Measurements from ENCODE around the gene CHFR. TPM values are rescaled to one million over a fixed set of nuclear protein-coding genes. Genes with fewer than 3 reads are reported as not detected.

CHFR gene
- total RNA-seq, 1 experiment from 2014 or later, result 53.3 TPM

- Histone ChIP-seq H3K18ac (ENCODE audit: insufficient read length, low read depth, low read length) (no peak overlapping the region), H3K56ac (ENCODE audit: insufficient read length, low read depth, low read length) (no peak overlapping the region), H3K9me3 (ENCODE audit: control insufficient read depth, low read depth, low read length) (no peaks in the 10 kb centered on the region), H4K91ac (ENCODE audit: insufficient read length, low read depth, low read length) (no peak overlapping the region), H3K23ac (ENCODE audit: insufficient read length, low read depth, low read length) (no peak overlapping the region), H2BK20ac (ENCODE audit: low read depth, low read length, poor library complexity, severe bottlenecking) (no peak overlapping the region), H3K4me2 (ENCODE audit: insufficient read depth, insufficient read length, low read length) (no peak overlapping the region), H3K79me1 (ENCODE audit: insufficient read depth, low read depth, low read length, poor library complexity, severe bottlenecking) (no peaks in the 10 kb centered on the region), H3K27ac (ENCODE audit: insufficient read length, low read depth, low read length) (no peak overlapping the region), H3K4me1 (ENCODE audit: insufficient read depth, low read length) (no peaks in the 10 kb centered on the region), H2BK5ac (ENCODE audit: insufficient read length, low read length) (no peak overlapping the region), H2BK15ac (ENCODE audit: low read depth, low read length) (no peak overlapping the region), H2BK12ac (ENCODE audit: insufficient read length, low read depth, low read length) (no peak overlapping the region), H4K5ac (ENCODE audit: insufficient read length, low read depth, low read length) (no peak overlapping the region), H2BK120ac (ENCODE audit: low read depth, low read length, poor library complexity, severe bottlenecking) (no peak overlapping the region), H4K20me1 (ENCODE audit: control insufficient read depth, insufficient read depth, insufficient read length) (no peaks in the 10 kb centered on the region), H3K23me2 (ENCODE audit: insufficient read length, low read depth, low read length, poor library complexity, severe bottlenecking) (no peaks in the 10 kb centered on the region), H3T11ph (ENCODE audit: low read length) (no peak overlapping the region), H4K8ac (replicated peaks; ENCODE audit: insufficient read length, low read depth, low read length) (no peak overlapping the region), H3K14ac (ENCODE audit: insufficient read depth, low read length) (no peak overlapping the region), H3K27me3 (ENCODE audit: insufficient read depth, low read length) (no peaks in the 10 kb centered on the region), H2AK5ac (ENCODE audit: insufficient read length, low read length) (no peak overlapping the region), H3K79me2 (ENCODE audit: insufficient read depth, low read length) (no peaks in the 10 kb centered on the region), H3K4ac (ENCODE audit: low read depth, low read length) (no peak overlapping the region), H2AFZ (ENCODE audit: low read length) (no peak overlapping the region), H3K9ac (ENCODE audit: extremely low read depth, insufficient read length, low read length) (no peak overlapping the region)
- H3K27me3 Mint-ChIP-seq (ENCODE audit: low read depth), result no peaks in the 10 kb centered on the region; the same call in 1 of the 2 replicates
- H3K4me1 Mint-ChIP-seq, result no peaks in the 10 kb centered on the region
- peaks cover 14 to 18% of the 10 kb centered on the region in 2 experiments for H3K9me3 Mint-ChIP-seq
- TF ChIP-seq, protein P1, sequence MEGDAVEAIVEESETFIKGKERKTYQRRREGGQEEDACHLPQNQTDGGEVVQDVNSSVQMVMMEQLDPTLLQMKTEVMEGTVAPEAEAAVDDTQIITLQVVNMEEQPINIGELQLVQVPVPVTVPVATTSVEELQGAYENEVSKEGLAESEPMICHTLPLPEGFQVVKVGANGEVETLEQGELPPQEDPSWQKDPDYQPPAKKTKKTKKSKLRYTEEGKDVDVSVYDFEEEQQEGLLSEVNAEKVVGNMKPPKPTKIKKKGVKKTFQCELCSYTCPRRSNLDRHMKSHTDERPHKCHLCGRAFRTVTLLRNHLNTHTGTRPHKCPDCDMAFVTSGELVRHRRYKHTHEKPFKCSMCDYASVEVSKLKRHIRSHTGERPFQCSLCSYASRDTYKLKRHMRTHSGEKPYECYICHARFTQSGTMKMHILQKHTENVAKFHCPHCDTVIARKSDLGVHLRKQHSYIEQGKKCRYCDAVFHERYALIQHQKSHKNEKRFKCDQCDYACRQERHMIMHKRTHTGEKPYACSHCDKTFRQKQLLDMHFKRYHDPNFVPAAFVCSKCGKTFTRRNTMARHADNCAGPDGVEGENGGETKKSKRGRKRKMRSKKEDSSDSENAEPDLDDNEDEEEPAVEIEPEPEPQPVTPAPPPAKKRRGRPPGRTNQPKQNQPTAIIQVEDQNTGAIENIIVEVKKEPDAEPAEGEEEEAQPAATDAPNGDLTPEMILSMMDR (conservative IDR thresholded peaks at IDR 0.05), result no peak
- H3K36me3 Mint-ChIP-seq (ENCODE audit: insufficient read depth in 1 of 3, low read depth in 3 of 3), result peaks cover 64 to 85% (median 82%) of the 10 kb centered on the region in 3 experiments
- no CpG with 5 or more reads among the region's 25 CpGs for WGBS (ENCODE audit: extremely low coverage, insufficient read length, low lambda C conversion rate)
- no peak overlapping the region for H3K4me3 Mint-ChIP-seq
- peak; percentile 67 for DNase-seq
- H3K27ac Mint-ChIP-seq, result no peak overlapping the region
Measured at GRCh38 chr12:132807295-132808092, 79.9 kb downstream of the CHFR start.

Data from H9 (cell line).